ENCODE measurements around the gene ATXN7L3B.

- TF ChIP-seq, protein P1, sequence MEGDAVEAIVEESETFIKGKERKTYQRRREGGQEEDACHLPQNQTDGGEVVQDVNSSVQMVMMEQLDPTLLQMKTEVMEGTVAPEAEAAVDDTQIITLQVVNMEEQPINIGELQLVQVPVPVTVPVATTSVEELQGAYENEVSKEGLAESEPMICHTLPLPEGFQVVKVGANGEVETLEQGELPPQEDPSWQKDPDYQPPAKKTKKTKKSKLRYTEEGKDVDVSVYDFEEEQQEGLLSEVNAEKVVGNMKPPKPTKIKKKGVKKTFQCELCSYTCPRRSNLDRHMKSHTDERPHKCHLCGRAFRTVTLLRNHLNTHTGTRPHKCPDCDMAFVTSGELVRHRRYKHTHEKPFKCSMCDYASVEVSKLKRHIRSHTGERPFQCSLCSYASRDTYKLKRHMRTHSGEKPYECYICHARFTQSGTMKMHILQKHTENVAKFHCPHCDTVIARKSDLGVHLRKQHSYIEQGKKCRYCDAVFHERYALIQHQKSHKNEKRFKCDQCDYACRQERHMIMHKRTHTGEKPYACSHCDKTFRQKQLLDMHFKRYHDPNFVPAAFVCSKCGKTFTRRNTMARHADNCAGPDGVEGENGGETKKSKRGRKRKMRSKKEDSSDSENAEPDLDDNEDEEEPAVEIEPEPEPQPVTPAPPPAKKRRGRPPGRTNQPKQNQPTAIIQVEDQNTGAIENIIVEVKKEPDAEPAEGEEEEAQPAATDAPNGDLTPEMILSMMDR (IDR thresholded peaks at IDR 0.05), result no peak
- TF ChIP-seq EP300 (IDR thresholded peaks at IDR 0.05) (no peak), POLR2A (IDR thresholded peaks at IDR 0.05) (no peak)
Measured at GRCh38 chr12:74552201-74552600, 14.6 kb downstream of the ATXN7L3B start.

All from ovary (tissue), 3 donors.